C4-2B (cell line): Measurements from ENCODE around the gene NGFR.

Experiments
- ZFX ChIP-seq: fragments of 450-650 bp; IDR thresholded peaks from 2 replicates; pipeline ENCODE4 v1.6.1; 2017
- TF ChIP-seq, protein P1 (sequence below): fragments of 450-650 bp; conservative IDR thresholded peaks from 2 replicates; pipeline ENCODE4 v1.5.1; 2017; ENCODE audit warnings: mild to moderate bottlenecking

GRCh38 chr17:49491192-49491769, 3.8 kb upstream of the NGFR start:
- TF ChIP-seq, protein P1, sequence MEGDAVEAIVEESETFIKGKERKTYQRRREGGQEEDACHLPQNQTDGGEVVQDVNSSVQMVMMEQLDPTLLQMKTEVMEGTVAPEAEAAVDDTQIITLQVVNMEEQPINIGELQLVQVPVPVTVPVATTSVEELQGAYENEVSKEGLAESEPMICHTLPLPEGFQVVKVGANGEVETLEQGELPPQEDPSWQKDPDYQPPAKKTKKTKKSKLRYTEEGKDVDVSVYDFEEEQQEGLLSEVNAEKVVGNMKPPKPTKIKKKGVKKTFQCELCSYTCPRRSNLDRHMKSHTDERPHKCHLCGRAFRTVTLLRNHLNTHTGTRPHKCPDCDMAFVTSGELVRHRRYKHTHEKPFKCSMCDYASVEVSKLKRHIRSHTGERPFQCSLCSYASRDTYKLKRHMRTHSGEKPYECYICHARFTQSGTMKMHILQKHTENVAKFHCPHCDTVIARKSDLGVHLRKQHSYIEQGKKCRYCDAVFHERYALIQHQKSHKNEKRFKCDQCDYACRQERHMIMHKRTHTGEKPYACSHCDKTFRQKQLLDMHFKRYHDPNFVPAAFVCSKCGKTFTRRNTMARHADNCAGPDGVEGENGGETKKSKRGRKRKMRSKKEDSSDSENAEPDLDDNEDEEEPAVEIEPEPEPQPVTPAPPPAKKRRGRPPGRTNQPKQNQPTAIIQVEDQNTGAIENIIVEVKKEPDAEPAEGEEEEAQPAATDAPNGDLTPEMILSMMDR: no peak
- no peak for TF ChIP-seq ZFX
